ENCODE measurements around the gene ACADS. TPM values are rescaled to one million over a fixed set of nuclear protein-coding genes. Genes with fewer than 3 reads are reported as not detected.

ACADS gene
- total RNA-seq, 3 donors from 2014 or later (not counting 1 experiment from before 2014, with no cell fraction given) = 14.9 to 18.6 (median 15.5) TPM

DNA sequence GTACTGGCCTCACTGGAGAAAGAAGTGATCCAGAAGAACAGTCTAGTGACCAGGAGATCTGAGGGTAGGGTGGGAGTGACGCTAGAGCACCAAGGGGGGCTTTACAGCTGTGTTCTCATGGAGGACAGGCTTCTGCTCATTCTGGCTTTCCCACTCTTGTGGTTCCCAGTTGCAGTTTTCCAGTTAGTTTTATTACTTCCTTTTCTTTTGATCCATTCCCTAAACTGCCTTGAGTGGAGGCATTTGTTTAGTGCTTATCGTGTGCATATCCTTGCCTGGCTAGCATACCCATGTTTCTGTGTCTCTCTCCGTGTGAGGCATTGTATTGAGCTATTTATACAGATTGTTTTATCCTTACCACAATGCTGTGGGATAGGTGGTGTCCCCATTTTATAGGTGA is 34.6 kb upstream of the ACADS start:
- no peak for ATAC-seq
- Mint-ChIP-seq H3K4me3 (no peak overlapping the region), H3K9me3 (no peaks in the 10 kb centered on the region), H3K4me1 (peaks cover 47 to 51% of the 10 kb centered on the region in 2 donors), H3K27ac (no peak overlapping the region), H3K27me3 (ENCODE audit: low read depth in 2 of 2) (no peaks in the 10 kb centered on the region), H3K36me3 (no peaks in the 10 kb centered on the region)
- 100% methylated on average over 1 of the region's 3 CpGs for WGBS (ENCODE audit: insufficient coverage)
- TF ChIP-seq CTCF (IDR thresholded peaks at IDR 0.05) = no peak
- Histone ChIP-seq H3K4me3 (ENCODE audit: low read length) (no peak overlapping the region), H3K9me3 (ENCODE audit: control insufficient read depth, insufficient read depth, low read length) (no peaks in the 10 kb centered on the region), H3K36me3 (ENCODE audit: control insufficient read depth, insufficient read depth, low read length) (peaks cover 21% of the 10 kb centered on the region), H3K27ac (ENCODE audit: low read length) (no peak overlapping the region), H3K27me3 (ENCODE audit: control insufficient read depth, insufficient read depth, low read length) (no peaks in the 10 kb centered on the region), H3K4me1 (ENCODE audit: control insufficient read depth, insufficient read depth, low read length) (peaks cover 30% of the 10 kb centered on the region)
- no peak for DNase-seq
- intact Hi-C loops (cut with micrococcal nuclease) = no loop called here

DNA sequence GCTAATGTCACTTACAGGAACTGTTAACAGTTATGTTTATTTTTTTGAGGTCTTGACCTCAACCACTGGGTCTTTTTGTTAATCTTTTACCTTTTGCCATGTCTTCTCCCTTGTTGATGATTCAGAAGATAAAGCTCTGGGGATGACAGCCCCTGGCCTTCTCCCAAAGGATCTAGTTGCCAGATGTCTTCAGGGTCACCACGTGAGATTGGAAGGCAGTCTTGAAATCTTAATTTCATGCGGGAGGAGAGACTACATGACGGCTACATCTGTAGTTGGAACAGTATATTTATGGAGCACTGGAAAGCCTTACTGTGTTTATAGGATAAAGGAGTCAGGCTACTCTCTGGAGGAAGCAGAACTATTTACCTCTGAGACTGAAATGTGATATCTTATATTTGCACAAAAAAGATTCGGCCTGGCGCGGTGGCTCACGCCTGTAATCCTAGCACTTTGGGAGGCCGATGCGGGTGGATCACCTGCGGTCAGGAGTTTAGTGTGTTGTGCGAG is 33.0 kb upstream of the ACADS start:
- Mint-ChIP-seq H3K36me3 (no peaks in the 10 kb centered on the region), H3K27ac (no peak overlapping the region)

GRCh38 chr12:120693848-120694247 is 31.8 kb upstream of the ACADS start:
- no peaks in the 10 kb centered on the region for H3K27me3 ChIP-seq (ENCODE audit: control insufficient read depth, insufficient read depth, low read length)
- DNase-seq (no peak), ATAC-seq (no peak)
- peaks cover 47% of the 10 kb centered on the region for H3K36me3 ChIP-seq (ENCODE audit: control insufficient read depth, insufficient read depth, low read length)
- H3K27me3 Mint-ChIP-seq (ENCODE audit: low read depth in 2 of 2) = no peaks in the 10 kb centered on the region
- H3K4me3 Mint-ChIP-seq = no peak overlapping the region
- H3K9me3 ChIP-seq (ENCODE audit: control insufficient read depth, insufficient read depth, low read length) = no peaks in the 10 kb centered on the region
- peaks cover 32 to 34% of the 10 kb centered on the region in 2 donors for H3K4me1 Mint-ChIP-seq
- 97% methylated on average over 4 of the region's 4 CpGs for WGBS (ENCODE audit: insufficient coverage)
- H3K4me3 ChIP-seq (ENCODE audit: low read length) = no peak overlapping the region
- H3K27ac ChIP-seq (ENCODE audit: low read length) = no peak overlapping the region
- no peaks in the 10 kb centered on the region for H3K36me3 Mint-ChIP-seq
- H3K4me1 ChIP-seq (ENCODE audit: control insufficient read depth, insufficient read depth, low read length) = peaks cover 13% of the 10 kb centered on the region
- no peaks in the 10 kb centered on the region for H3K9me3 Mint-ChIP-seq
- no peak for TF ChIP-seq CTCF (IDR thresholded peaks at IDR 0.05)
- intact Hi-C loops (cut with micrococcal nuclease) = no loop called here
- no peak overlapping the region for H3K27ac Mint-ChIP-seq

More for the DNA sequence above, 33.0 kb upstream of the ACADS start:
- TF ChIP-seq CTCF (IDR thresholded peaks at IDR 0.05) = no peak
- peaks cover 37% of the 10 kb centered on the region for H3K36me3 ChIP-seq (ENCODE audit: control insufficient read depth, insufficient read depth, low read length)
- no peaks in the 10 kb centered on the region for H3K27me3 Mint-ChIP-seq (ENCODE audit: low read depth in 2 of 2)
- H3K4me3 ChIP-seq (ENCODE audit: low read length) = no peak overlapping the region
- H3K9me3 ChIP-seq (ENCODE audit: control insufficient read depth, insufficient read depth, low read length) = no peaks in the 10 kb centered on the region
- ATAC-seq = no peak
- no peak overlapping the region for H3K4me3 Mint-ChIP-seq
- peaks cover 45 to 47% of the 10 kb centered on the region in 2 donors for H3K4me1 Mint-ChIP-seq
- no peaks in the 10 kb centered on the region for H3K27me3 ChIP-seq (ENCODE audit: control insufficient read depth, insufficient read depth, low read length)
- DNase-seq = no peak
- WGBS (ENCODE audit: insufficient coverage) = 94% methylated on average over 9 of the region's 11 CpGs
- H3K9me3 Mint-ChIP-seq = no peaks in the 10 kb centered on the region
- H3K4me1 ChIP-seq (ENCODE audit: control insufficient read depth, insufficient read depth, low read length) = peaks cover 26% of the 10 kb centered on the region
- intact Hi-C loops (cut with micrococcal nuclease) = no loop called here
- no peak overlapping the region for H3K27ac ChIP-seq (ENCODE audit: low read length)

DNA sequence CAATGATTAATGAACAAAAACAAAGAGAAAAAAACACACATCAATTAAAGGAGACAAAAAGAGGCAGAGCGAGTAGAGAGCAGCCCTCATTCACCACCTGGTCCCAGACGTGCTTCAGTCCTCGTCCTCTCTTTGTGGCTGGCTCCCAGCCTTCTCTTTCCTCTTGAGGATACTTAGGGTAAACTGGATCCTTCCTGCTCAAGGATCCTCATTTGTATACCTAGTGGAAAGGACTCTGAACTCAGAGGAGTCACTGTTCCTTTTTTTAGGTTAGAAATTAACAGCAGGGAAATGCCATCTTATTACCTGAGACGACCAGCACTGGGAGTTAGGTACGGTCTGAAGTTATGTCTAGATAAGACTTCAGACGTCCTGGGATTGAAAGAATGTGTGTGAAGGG is 29.0 kb upstream of the ACADS start:
- Histone ChIP-seq H3K4me1 (ENCODE audit: control insufficient read depth, insufficient read depth, low read length) (peaks cover 3% of the 10 kb centered on the region), H3K27ac (ENCODE audit: low read length) (no peak overlapping the region), H3K9me3 (ENCODE audit: control insufficient read depth, insufficient read depth, low read length) (no peaks in the 10 kb centered on the region), H3K36me3 (ENCODE audit: control insufficient read depth, insufficient read depth, low read length) (peaks cover 72% of the 10 kb centered on the region), H3K27me3 (ENCODE audit: control insufficient read depth, insufficient read depth, low read length) (no peaks in the 10 kb centered on the region), H3K4me3 (ENCODE audit: low read length) (no peak overlapping the region)
- no peaks in the 10 kb centered on the region for H3K9me3 Mint-ChIP-seq
- no peaks in the 10 kb centered on the region for H3K27me3 Mint-ChIP-seq (ENCODE audit: low read depth in 2 of 2)
- no peaks in the 10 kb centered on the region for H3K36me3 Mint-ChIP-seq
- WGBS (ENCODE audit: insufficient coverage) = 93% methylated on average over 6 of the region's 6 CpGs
- no peak for DNase-seq
- ATAC-seq = no peak
- TF ChIP-seq CTCF (IDR thresholded peaks at IDR 0.05) = no peak
- intact Hi-C loops (cut with micrococcal nuclease) = no loop called here
- H3K27ac Mint-ChIP-seq = no peak overlapping the region
- H3K4me3 Mint-ChIP-seq = no peak overlapping the region
- H3K4me1 Mint-ChIP-seq = peaks cover 10 to 15% of the 10 kb centered on the region in 2 donors

Data from natural killer cell (primary cell).